Activated gamma-delta T cell (primary cell): ENCODE data around the gene BIK.
A peak's percentile ranks its signal among the peaks of the same experiment; 100 is the strongest.
"Not testable (repeated sequence)": the region's sequence is repeated elsewhere in the genome, so short reads cannot be mapped to it uniquely, and the experiment has no call there.

Experiments
- DNase-seq: peaks from one replicate; lab custom pipeline; 2025; lab: John Stamatoyannopoulos, UW

BIK gene

GRCh38 chr22:43136255-43136654, 25.7 kb downstream of the BIK start:
- no peak for DNase-seq

GRCh38 chr22:43136801-43137200, 26.3 kb downstream of the BIK start:
- no peak for DNase-seq

GRCh38 chr22:43142880-43143562, 32.5 kb downstream of the BIK start, which contains the start of gene MCAT:
MCAT (minus strand) TSS chr22:43143398; CDS start chr22:43143348, 50 bp downstream.
- DNase-seq = peak; percentile 68

- no peak for DNase-seq
Observed at GRCh38 chr22:43144949-43145348, 34.4 kb downstream of the BIK start.

GRCh38 chr22:43145371-43145770, 34.8 kb downstream of the BIK start:
- DNase-seq = not testable (repeated sequence)

- DNase-seq = not testable (repeated sequence)
Observed at GRCh38 chr22:43146332-43146731, 35.8 kb downstream of the BIK start.

GRCh38 chr22:43147821-43148220, 37.3 kb downstream of the BIK start:
- DNase-seq = no peak

GRCh38 chr22:43148581-43148980, 38.0 kb downstream of the BIK start:
- no peak for DNase-seq

- DNase-seq = no peak
Observed at GRCh38 chr22:43150731-43151206, 40.2 kb downstream of the BIK start.

- DNase-seq = peak; percentile 55
Observed at GRCh38 chr22:43151251-43152002, 40.9 kb downstream of the BIK start, which contains the start of gene TSPO. TSPO (plus strand) TSS chr22:43151559; CDS start chr22:43159239, 7,680 bp downstream.

- no peak for DNase-seq
Observed at GRCh38 chr22:43152003-43152356, 41.4 kb downstream of the BIK start.

- DNase-seq = peak; percentile 29
Observed at GRCh38 chr22:43152357-43153071, 42.0 kb downstream of the BIK start.

GRCh38 chr22:43153899-43154298, 43.3 kb downstream of the BIK start:
- DNase-seq = no peak

- DNase-seq = no peak
Observed at GRCh38 chr22:43154887-43155536, 44.5 kb downstream of the BIK start.

- DNase-seq = no peak
Observed at GRCh38 chr22:43155789-43156188, 45.2 kb downstream of the BIK start.

GRCh38 chr22:43156413-43156812, 45.9 kb downstream of the BIK start:
- DNase-seq = no peak

GRCh38 chr22:43157874-43158546, 47.5 kb downstream of the BIK start:
- DNase-seq = no peak

GRCh38 chr22:43158778-43159483, 48.4 kb downstream of the BIK start:
- DNase-seq = no peak

GRCh38 chr22:43159484-43160178, 49.1 kb downstream of the BIK start:
- DNase-seq = no peak

- no peak for DNase-seq
Observed at GRCh38 chr22:43160497-43161126, 50.1 kb downstream of the BIK start.
